Measurements from ENCODE around the gene NDUFA6. TPM values are rescaled to one million over a fixed set of nuclear protein-coding genes. Genes with fewer than 3 reads are reported as not detected.

The NDUFA6 gene
- total RNA-seq, 3 donors from 2014 or later, result 85.3 to 106 (median 105) TPM

DNA sequence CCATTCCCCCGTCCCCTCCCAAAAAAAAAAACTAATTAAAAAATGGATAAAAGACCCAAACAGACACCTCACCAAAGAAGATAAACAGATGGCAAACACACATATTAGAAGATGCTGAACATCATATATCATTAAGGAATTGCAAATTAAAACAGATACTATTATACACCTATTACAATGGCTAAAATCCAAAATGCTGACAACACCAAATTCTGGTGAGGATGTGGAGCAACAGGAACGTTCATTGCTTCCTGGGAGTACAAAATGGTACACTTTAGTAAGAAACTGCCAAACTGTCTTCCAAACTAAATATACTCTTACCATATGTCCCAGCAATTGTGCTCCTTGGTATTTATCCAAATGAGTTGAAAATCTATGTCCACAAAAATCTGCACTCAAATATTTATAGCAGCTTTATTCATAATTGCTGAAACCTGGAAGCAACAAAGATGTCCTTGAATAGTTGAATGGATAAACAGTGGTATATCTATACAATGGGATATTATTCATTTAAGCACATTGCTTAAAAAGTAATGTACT is 39.9 kb downstream of the NDUFA6 start:
- no peaks in the 10 kb centered on the region for H3K4me1 ChIP-seq (ENCODE audit: low read depth)
- DNase-seq (no peak), ATAC-seq (no peak)
- no peaks in the 10 kb centered on the region for H3K36me3 ChIP-seq (ENCODE audit: low read depth)
- H3K4me3 ChIP-seq, result no peak overlapping the region
- no peaks in the 10 kb centered on the region for H3K9me3 ChIP-seq
- intact Hi-C loops (cut with DNase I, micrococcal nuclease), result no loop called here
- TF ChIP-seq, protein P1, sequence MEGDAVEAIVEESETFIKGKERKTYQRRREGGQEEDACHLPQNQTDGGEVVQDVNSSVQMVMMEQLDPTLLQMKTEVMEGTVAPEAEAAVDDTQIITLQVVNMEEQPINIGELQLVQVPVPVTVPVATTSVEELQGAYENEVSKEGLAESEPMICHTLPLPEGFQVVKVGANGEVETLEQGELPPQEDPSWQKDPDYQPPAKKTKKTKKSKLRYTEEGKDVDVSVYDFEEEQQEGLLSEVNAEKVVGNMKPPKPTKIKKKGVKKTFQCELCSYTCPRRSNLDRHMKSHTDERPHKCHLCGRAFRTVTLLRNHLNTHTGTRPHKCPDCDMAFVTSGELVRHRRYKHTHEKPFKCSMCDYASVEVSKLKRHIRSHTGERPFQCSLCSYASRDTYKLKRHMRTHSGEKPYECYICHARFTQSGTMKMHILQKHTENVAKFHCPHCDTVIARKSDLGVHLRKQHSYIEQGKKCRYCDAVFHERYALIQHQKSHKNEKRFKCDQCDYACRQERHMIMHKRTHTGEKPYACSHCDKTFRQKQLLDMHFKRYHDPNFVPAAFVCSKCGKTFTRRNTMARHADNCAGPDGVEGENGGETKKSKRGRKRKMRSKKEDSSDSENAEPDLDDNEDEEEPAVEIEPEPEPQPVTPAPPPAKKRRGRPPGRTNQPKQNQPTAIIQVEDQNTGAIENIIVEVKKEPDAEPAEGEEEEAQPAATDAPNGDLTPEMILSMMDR (IDR thresholded peaks at IDR 0.05), result no peak

DNA sequence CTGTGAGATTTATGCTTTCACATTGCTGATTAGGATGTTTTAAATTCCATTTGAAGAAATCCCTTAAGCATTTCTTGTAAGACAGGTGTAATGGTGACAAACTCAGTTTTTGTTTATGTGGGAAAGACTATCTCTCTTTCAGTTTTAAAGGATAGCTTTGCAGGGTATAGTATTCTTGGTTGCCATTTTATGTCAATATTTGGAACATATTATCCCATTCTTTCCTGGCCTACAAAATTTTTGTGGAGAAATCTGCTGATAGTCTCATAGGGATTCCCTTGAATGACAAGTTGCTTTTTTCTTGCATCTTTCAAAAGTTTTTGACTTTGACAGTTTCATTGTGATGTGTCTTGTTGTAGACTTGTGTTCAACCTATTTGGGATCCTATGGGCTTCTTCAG is 48.8 kb downstream of the NDUFA6 start:
- Histone ChIP-seq H3K4me3 (no peak overlapping the region), H3K4me1 (ENCODE audit: low read depth) (no peaks in the 10 kb centered on the region), H3K9me3 (peaks cover 14% of the 10 kb centered on the region), H3K36me3 (ENCODE audit: low read depth) (no peaks in the 10 kb centered on the region)
- ATAC-seq (no peak), DNase-seq (no peak)
- intact Hi-C loops (cut with DNase I, micrococcal nuclease), result no loop called here
- TF ChIP-seq, protein P1 (IDR thresholded peaks at IDR 0.05), result no peak

DNA sequence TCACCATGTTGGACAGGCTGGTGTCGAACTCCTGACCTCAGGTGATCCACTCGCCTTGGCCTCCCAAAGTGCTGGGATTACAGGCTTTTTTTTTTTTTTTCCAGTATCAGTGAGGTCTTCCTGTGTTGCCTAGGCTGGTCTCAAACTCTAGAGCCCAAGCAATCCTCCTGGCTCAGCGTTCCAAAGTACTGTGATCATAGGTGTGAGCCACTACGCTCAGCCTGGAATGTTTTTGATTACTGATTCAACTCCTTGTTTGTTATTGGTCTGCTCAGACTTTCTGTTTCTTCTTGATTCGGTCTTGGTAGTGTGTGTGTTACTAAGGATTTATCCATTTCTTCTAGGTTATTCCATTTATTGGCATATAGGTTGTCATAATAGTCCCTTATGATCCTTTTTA is 51.3 kb downstream of the NDUFA6 start:
- DNase-seq (no peak), ATAC-seq (no peak)
- intact Hi-C loops (cut with DNase I, micrococcal nuclease), result no loop called here
- Histone ChIP-seq H3K4me1 (ENCODE audit: low read depth) (no peaks in the 10 kb centered on the region), H3K9me3 (peaks cover 18% of the 10 kb centered on the region), H3K36me3 (ENCODE audit: low read depth) (no peaks in the 10 kb centered on the region), H3K4me3 (no peak overlapping the region)
- TF ChIP-seq, protein P1 (IDR thresholded peaks at IDR 0.05), result no peak

Other genes with a start within 250 kb of the NDUFA6 start
- gene SHISA8, start 175.7 kb downstream of the NDUFA6 start, total RNA-seq, result not detected
- gene TNFRSF13C, start 164.0 kb downstream of the NDUFA6 start, total RNA-seq, result under 1 TPM; 0.22 to 0.94 (median 0.55) TPM
- 10 to 100 TPM in 1 of 3 donors, 1 to 10 TPM in 2; 3.2 to 18.8 (median 7.5) TPM for gene CENPM, start 143.6 kb downstream of the NDUFA6 start, total RNA-seq
- 1 to 10 TPM in 1 of 3 donors, under 1 TPM in 2; 0.23 to 1.6 (median 0.41) TPM for gene SEPTIN3, start 121.3 kb downstream of the NDUFA6 start, total RNA-seq
- 1 to 10 TPM in 2 of 3 donors, under 1 TPM in 1; 0.63 to 3.7 (median 1.8) TPM for gene WBP2NL, start 92.0 kb downstream of the NDUFA6 start, total RNA-seq
- gene NAGA, start 20.0 kb downstream of the NDUFA6 start, total RNA-seq, result 10 to 100 TPM; 24.3 to 35.8 (median 35.4) TPM
- gene PHETA2, start 16.5 kb downstream of the NDUFA6 start, total RNA-seq, result 10 to 100 TPM; 13.0 to 15.7 (median 13.5) TPM
- 100 to 1,000 TPM in 2 of 3 donors, 10 to 100 TPM in 1; 79.7 to 118 (median 102) TPM for gene SMDT1, start 11.1 kb downstream of the NDUFA6 start, total RNA-seq
- 10 to 100 TPM in 1 of 3 donors, 1 to 10 TPM in 2; 3.8 to 10.0 (median 4.7) TPM for gene CYP2D6, start 40.0 kb upstream of the NDUFA6 start, total RNA-seq
- 10 to 100 TPM; 50.6 to 62.8 (median 58.2) TPM for gene TCF20, start 179.9 kb upstream of the NDUFA6 start, total RNA-seq

All from mucosa of descending colon (tissue), 3 donors.